Astrocyte (in vitro differentiated cells and primary cell): ENCODE data around the gene IFIT3.

ENCODE experiments used
- EZH2 ChIP-seq: IDR thresholded peaks from 2 replicates; pipeline ENCODE4 v1.6.1; 2012; ENCODE audit warnings: mild to moderate bottlenecking, low read length, inconsistent platforms; ENCODE audit not compliant: insufficient read depth
- TF ChIP-seq, protein P1 (sequence below): IDR thresholded peaks from 2 replicates; pipeline ENCODE4 v1.5.1; 2011; ENCODE audit warnings: low read depth, mild to moderate bottlenecking, inconsistent platforms, low read length, moderate library complexity; ENCODE audit not compliant: insufficient read depth

GRCh38 chr10:89344156-89344555, 16.4 kb downstream of the IFIT3 start:
- TF ChIP-seq, protein P1, sequence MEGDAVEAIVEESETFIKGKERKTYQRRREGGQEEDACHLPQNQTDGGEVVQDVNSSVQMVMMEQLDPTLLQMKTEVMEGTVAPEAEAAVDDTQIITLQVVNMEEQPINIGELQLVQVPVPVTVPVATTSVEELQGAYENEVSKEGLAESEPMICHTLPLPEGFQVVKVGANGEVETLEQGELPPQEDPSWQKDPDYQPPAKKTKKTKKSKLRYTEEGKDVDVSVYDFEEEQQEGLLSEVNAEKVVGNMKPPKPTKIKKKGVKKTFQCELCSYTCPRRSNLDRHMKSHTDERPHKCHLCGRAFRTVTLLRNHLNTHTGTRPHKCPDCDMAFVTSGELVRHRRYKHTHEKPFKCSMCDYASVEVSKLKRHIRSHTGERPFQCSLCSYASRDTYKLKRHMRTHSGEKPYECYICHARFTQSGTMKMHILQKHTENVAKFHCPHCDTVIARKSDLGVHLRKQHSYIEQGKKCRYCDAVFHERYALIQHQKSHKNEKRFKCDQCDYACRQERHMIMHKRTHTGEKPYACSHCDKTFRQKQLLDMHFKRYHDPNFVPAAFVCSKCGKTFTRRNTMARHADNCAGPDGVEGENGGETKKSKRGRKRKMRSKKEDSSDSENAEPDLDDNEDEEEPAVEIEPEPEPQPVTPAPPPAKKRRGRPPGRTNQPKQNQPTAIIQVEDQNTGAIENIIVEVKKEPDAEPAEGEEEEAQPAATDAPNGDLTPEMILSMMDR, result no peak
- no peak for TF ChIP-seq EZH2
